Body of pancreas (tissue), 4 donors: ENCODE results near the gene KLK7. TPM values are rescaled to one million over a fixed set of nuclear protein-coding genes. Genes with fewer than 3 reads are reported as not detected.

Experiments used
- ATAC-seq: fragments of 150-250 bp; one replicate; pipeline ENCODE4 v1.9.1; 2016
- DNase-seq, 4 donors: peaks; one replicate each; pipeline ENCODE4 v3.0.0-alpha.2; 2019
- H3K27ac ChIP-seq, 4 donors: fragments of 200-600 bp; sonication (generic); 1 replicate in 3 of 4; 2 replicates in 1 of 4; pipeline versions ENCODE4 v1.5.1 to v1.6.1; 2016 to 2019; ENCODE audit warnings: mild to moderate bottlenecking in 1 of 4, mixed read lengths in 1 of 4, moderate library complexity in 1 of 4
- H3K27me3 ChIP-seq, 2 donors: fragments of 200-600 bp; sonication (generic); one replicate each; pipeline ENCODE4 v1.6.0; 2016; ENCODE audit warnings: mild to moderate bottlenecking in 1 of 2
- H3K36me3 ChIP-seq, 2 donors: fragments of 200-600 bp; sonication (generic); replicated peaks in 1 of 2; 2 replicates each; pipeline ENCODE4 v1.5.1; 2016; ENCODE audit warnings: low read depth in 2 of 2; ENCODE audit not compliant: insufficient read depth in 1 of 2
- H3K4me1 ChIP-seq: fragments of 200-600 bp; sonication (generic); one replicate; pipeline ENCODE4 v1.6.0; 2016
- H3K4me3 ChIP-seq, 2 donors: fragments of 200-600 bp; sonication (generic); 1 replicate in 1 of 2; 2 replicates in 1 of 2; pipeline ENCODE4 v1.5.1; 2016 to 2019
- H3K9me3 ChIP-seq, 3 donors: fragments of 200-600 bp; sonication (generic); 1 replicate in 2 of 3; 2 replicates in 1 of 3; pipeline ENCODE4 v1.5.1; 2016
- POLR2A ChIP-seq, 3 donors: fragments of 450-650 bp; IDR thresholded peaks; one replicate each; pipeline ENCODE4 v1.6.1; 2016; ENCODE audit warnings: antibody characterized with exemption in 3 of 3, mild to moderate bottlenecking in 2 of 3
- WGBS, 2 donors: methylation state at CpG; one replicate each; pipeline ENCODE4 v1.1.5; 2017; 5-methylcytosine and 5-hydroxymethylcytosine counted together
- intact Hi-C: fragments of 100-400 bp; cut with DNase I; formaldehyde crosslinking; loops from one replicate; pipeline ENCODE4 v1.15.1; 2023
- total RNA-seq, 2 donors: library from RNA; depleted of rRNA; stranded (reverse); fragments of >200 nt; gene quantifications; one replicate each; pipeline ENCODE4 v1.1.0, GENCODE V29; 2016
- TF ChIP-seq, protein P1 (sequence below), 7 experiments: fragments of 450-650 bp in 4 of 7; fragments of 200-600 bp in 3 of 7; sonication (generic) in 3 of 7; IDR thresholded peaks; one replicate each; pipeline ENCODE4 v1.5.1; 2016 to 2019; ENCODE audit warnings: antibody characterized with exemption in 7 of 7

The KLK7 gene
- total RNA-seq, 2 donors from 2014 or later, result 4.2 TPM; not detected in 1

DNA sequence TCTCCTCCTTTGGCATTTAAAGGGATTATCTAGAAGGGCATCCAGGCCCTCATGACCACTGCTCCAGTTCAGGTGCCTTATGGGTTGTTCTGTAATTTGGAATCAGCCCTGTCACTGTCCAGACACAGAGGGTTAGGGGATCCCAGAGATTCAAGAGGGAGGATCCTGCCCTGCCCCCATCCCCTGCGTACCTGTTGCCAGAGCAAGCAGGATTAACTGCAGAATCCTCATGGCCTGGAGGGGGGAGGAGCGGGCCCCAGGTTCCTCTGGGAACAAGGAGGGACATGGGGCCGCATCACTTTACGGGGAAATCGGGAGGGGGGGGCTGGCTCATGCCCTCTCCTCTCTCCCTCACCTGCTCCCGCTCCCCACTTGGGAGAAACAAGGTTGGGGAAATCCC lies 41.7 kb upstream of the KLK7 start:
- ATAC-seq, result no peak
- Histone ChIP-seq H3K27ac (peak overlapping the region in 3 of 4 donors; percentile 58 to 88 (median 82)), H3K4me1 (peaks cover 42% of the 10 kb centered on the region), H3K9me3 (no peaks in the 10 kb centered on the region), H3K36me3 (no peaks in the 10 kb centered on the region), H3K4me3 (no peak overlapping the region), H3K27me3 (no peaks in the 10 kb centered on the region)
- WGBS, 2 donors, result 51 to 67% methylated on average over 6 of the region's 6 CpGs
- peak in 1 of 4 donors; percentile 40 for DNase-seq
- intact Hi-C loops, result no loop called here
- TF ChIP-seq POLR2A (IDR thresholded peaks at IDR 0.05), result no peak
- TF ChIP-seq, protein P1, sequence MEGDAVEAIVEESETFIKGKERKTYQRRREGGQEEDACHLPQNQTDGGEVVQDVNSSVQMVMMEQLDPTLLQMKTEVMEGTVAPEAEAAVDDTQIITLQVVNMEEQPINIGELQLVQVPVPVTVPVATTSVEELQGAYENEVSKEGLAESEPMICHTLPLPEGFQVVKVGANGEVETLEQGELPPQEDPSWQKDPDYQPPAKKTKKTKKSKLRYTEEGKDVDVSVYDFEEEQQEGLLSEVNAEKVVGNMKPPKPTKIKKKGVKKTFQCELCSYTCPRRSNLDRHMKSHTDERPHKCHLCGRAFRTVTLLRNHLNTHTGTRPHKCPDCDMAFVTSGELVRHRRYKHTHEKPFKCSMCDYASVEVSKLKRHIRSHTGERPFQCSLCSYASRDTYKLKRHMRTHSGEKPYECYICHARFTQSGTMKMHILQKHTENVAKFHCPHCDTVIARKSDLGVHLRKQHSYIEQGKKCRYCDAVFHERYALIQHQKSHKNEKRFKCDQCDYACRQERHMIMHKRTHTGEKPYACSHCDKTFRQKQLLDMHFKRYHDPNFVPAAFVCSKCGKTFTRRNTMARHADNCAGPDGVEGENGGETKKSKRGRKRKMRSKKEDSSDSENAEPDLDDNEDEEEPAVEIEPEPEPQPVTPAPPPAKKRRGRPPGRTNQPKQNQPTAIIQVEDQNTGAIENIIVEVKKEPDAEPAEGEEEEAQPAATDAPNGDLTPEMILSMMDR (IDR thresholded peaks at IDR 0.05), result no peak

DNA sequence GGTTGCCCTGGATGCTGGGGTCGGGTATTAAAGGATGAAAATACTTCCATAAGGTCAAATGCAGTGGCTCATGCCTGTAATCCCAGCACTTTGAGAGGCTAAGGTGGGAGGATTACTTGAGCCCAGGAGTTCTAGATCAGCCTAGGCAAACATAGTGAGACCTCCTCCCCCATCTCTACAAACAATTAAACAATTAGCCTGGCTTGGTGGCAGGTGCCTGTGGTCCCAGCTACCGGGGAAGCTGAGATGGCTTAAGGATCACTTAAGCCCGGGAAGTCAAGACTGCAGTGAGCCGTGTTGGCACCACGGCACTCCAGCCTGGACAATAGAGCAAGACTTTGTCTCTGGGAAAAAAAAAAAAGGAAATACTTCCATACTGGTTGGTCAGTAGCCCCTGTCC lies 41.2 kb upstream of the KLK7 start:
- H3K27ac ChIP-seq, result peak overlapping the region in 3 of 4 donors; percentile 17 to 88 (median 58)
- intact Hi-C loops, result loop anchor here (5.0 kb wide), 1 partner anchor 72 kb away; no protein-coding TSS in a partner anchor
- ATAC-seq (no peak), DNase-seq (no peak)
- H3K36me3 ChIP-seq, result no peaks in the 10 kb centered on the region
- no peaks in the 10 kb centered on the region for H3K27me3 ChIP-seq
- no peak for TF ChIP-seq POLR2A (IDR thresholded peaks at IDR 0.05)
- TF ChIP-seq, protein P1 (IDR thresholded peaks at IDR 0.05), result no peak
- no peaks in the 10 kb centered on the region for H3K9me3 ChIP-seq
- WGBS, 2 donors, result 16 to 28% methylated on average over 5 of the region's 5 CpGs
- peaks cover 42% of the 10 kb centered on the region for H3K4me1 ChIP-seq
- H3K4me3 ChIP-seq, result no peak overlapping the region

DNA sequence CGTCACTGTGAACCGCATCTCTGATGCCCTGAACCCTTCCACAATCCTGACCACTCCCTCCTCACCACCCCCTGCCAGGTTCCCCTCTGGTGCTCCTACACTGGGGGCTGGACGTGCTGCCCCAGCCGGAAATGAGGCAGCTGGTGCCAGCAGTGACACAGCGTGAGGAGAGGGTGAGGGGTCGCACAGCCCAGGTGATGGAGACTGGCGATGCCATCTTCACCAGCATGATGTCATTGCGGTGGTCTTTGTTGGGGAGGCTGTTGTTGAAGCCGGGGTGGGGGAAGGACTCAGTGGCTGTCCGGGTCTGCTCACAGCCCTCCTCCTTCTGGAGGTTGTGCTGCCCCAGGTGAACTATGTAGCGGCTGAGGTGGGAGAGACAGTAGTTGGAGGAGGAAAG lies 40.2 kb upstream of the KLK7 start:
- peaks cover 0 to 4% of the 10 kb centered on the region in 2 donors for H3K27me3 ChIP-seq
- WGBS, 2 donors, result 73 to 77% methylated on average over 11 of the region's 11 CpGs

GRCh38 chr19:51022526-51022925 lies 38.8 kb upstream of the KLK7 start:
- H3K4me1 ChIP-seq, result peaks cover 58% of the 10 kb centered on the region
- no peak for TF ChIP-seq POLR2A (IDR thresholded peaks at IDR 0.05)
- TF ChIP-seq, protein P1 (IDR thresholded peaks at IDR 0.05), result no peak
- DNase-seq (no peak), ATAC-seq (no peak)
- H3K9me3 ChIP-seq, result no peaks in the 10 kb centered on the region
- no peak overlapping the region for H3K4me3 ChIP-seq
- 68 to 73% methylated on average over 14 of the region's 14 CpGs for WGBS, 2 donors
- intact Hi-C loops, result loop anchor here (5.0 kb wide), 1 partner anchor 75 kb away; no protein-coding TSS in a partner anchor
- no peak overlapping the region for H3K27ac ChIP-seq
- H3K27me3 ChIP-seq, result peaks cover 0 to 5% of the 10 kb centered on the region in 2 donors
- no peaks in the 10 kb centered on the region for H3K36me3 ChIP-seq

More for the DNA sequence above, 40.2 kb upstream of the KLK7 start:
- DNase-seq (no peak), ATAC-seq (no peak)
- intact Hi-C loops, result loop anchor here (5.0 kb wide), 1 partner anchor 73 kb away; no protein-coding TSS in a partner anchor
- H3K36me3 ChIP-seq, result no peaks in the 10 kb centered on the region
- no peaks in the 10 kb centered on the region for H3K9me3 ChIP-seq
- H3K27ac ChIP-seq, result no peak overlapping the region
- TF ChIP-seq POLR2A (IDR thresholded peaks at IDR 0.05), result no peak
- TF ChIP-seq, protein P1 (IDR thresholded peaks at IDR 0.05), result no peak
- H3K4me3 ChIP-seq, result no peak overlapping the region
- H3K4me1 ChIP-seq, result peaks cover 51% of the 10 kb centered on the region
